ENCODE results near the gene TAOK1.

DNA sequence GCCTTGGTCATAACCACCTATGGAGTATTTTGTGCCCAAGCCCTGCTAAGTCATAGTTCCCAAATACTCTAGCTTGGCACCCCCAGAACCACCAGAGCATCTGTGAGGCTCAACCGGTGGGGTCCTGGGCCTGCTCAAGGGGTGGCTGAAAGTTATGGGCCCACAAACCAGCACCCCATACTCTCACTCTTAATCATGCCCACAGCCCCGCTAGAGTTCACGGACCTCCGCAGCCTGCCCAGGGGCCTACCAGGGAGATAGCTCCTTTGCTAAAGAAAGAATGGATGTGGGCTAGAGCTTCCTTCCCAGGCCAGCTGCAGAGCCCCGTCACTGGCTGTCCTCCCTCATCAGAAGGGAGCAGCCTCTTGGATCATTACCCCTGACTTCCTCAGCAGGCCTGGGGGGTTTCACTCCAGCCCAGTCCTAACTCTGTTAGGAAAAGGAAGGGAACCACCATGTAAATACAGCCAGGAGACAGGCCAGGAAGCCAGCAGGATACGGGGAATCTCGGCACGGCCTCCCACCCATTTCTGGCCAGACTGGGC, 197.9 kb downstream of the TAOK1 start:
- TF ChIP-seq TCF7L2 (IDR thresholded peaks at IDR 0.05; ENCODE audit: low read depth, low read length) (no peak), BDP1 (IDR thresholded peaks at IDR 0.05; ENCODE audit: insufficient read depth, insufficient read length) (no peak)
- TF ChIP-seq, protein P1, sequence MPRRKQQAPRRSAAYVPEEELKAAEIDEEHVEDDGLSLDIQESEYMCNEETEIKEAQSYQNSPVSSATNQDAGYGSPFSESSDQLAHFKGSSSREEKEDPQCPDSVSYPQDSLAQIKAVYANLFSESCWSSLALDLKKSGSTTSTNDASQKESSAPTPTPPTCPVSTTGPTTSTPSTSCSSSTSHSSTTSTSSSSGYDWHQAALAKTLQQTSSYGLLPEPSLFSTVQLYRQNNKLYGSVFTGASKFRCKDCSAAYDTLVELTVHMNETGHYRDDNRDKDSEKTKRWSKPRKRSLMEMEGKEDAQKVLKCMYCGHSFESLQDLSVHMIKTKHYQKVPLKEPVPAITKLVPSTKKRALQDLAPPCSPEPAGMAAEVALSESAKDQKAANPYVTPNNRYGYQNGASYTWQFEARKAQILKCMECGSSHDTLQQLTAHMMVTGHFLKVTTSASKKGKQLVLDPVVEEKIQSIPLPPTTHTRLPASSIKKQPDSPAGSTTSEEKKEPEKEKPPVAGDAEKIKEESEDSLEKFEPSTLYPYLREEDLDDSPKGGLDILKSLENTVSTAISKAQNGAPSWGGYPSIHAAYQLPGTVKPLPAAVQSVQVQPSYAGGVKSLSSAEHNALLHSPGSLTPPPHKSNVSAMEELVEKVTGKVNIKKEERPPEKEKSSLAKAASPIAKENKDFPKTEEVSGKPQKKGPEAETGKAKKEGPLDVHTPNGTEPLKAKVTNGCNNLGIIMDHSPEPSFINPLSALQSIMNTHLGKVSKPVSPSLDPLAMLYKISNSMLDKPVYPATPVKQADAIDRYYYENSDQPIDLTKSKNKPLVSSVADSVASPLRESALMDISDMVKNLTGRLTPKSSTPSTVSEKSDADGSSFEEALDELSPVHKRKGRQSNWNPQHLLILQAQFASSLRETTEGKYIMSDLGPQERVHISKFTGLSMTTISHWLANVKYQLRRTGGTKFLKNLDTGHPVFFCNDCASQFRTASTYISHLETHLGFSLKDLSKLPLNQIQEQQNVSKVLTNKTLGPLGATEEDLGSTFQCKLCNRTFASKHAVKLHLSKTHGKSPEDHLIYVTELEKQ (CRISPR knock-in tag; IDR thresholded peaks at IDR 0.05) = no peak

Data from K562 (cell line).